ENCODE measurements around the gene LMO2.

LMO2 gene

DNA sequence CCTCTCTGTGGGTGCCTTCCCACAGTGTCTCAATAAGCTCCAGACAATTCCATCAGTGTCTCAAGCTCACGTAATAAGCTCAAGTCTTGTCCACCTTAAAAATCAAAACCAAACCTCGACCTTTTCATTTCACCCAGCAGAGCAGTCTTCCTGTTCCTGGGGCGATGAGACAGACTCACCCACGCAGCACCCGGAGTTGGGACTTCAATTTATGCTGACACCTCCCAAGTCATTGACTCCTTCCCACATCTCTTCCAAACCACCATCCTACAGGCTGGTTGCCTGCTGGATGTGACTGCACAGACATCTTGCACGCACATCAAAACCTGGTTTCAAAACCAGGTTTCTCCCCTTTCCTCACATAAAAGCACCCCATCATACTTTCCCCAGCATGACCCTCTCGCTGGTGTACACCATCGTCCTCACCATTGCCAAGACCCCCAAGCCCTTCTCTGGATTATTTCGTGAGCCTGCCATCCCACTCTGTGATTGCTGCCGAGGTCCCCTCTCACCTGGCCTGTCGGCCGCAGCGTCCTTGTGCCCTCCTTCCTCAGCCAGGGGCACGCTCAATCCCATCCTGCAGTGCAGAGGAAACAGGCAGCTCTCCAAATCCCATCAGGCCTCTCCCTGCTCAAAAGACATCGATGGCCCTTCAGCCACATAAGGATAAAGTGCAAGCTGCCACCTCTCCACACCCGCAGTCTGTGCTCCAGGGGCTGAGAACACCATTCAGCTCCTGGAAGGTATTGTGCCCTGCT lies 72.4 kb downstream of the LMO2 start:
- DNase-seq (ENCODE audit: low read depth) = no peak
